Esophagus muscularis mucosa (tissue), 4 donors: ENCODE measurements around the gene KCNQ2. TPM values are rescaled to one million over a fixed set of nuclear protein-coding genes. Genes with fewer than 3 reads are reported as not detected.

ENCODE experiments used
- DNase-seq: peaks from one replicate; pipeline ENCODE4 v3.0.0-alpha.2; 2017; ENCODE audit errors: extremely low spot score
- H3K27ac ChIP-seq, 4 donors: fragments of 200-600 bp; sonication (generic); replicated peaks in 1 of 4; 1 replicate in 3 of 4; 2 replicates in 1 of 4; pipeline ENCODE4 v1.5.1; 2016 to 2019; ENCODE audit warnings: mild to moderate bottlenecking in 1 of 4
- H3K27me3 ChIP-seq, 4 donors: fragments of 200-600 bp; sonication (generic); one replicate each; pipeline versions ENCODE4 v1.5.1 to v1.6.0; 2016 to 2019
- H3K36me3 ChIP-seq, 4 donors: fragments of 200-600 bp; sonication (generic); one replicate each; pipeline ENCODE4 v1.5.1; 2016 to 2019
- H3K4me1 ChIP-seq, 4 donors: fragments of 200-600 bp; sonication (generic); one replicate each; pipeline ENCODE4 v1.5.1; 2016 to 2019
- H3K4me3 ChIP-seq, 4 donors: fragments of 200-600 bp; sonication (generic); 1 replicate in 2 of 4; 2 replicates in 2 of 4; pipeline ENCODE4 v1.5.1; 2016 to 2019; ENCODE audit warnings: mild to moderate bottlenecking in 4 of 4, moderate library complexity in 1 of 4
- H3K9me3 ChIP-seq, 4 donors: fragments of 200-600 bp; sonication (generic); 1 replicate in 3 of 4; 2 replicates in 1 of 4; pipeline ENCODE4 v1.5.1; 2016 to 2019
- CTCF ChIP-seq, 3 experiments: fragments of 200-600 bp in 2 of 3; fragments of 450-650 bp in 1 of 3; sonication (generic) in 2 of 3; IDR thresholded peaks; one replicate each; pipeline ENCODE4 v1.5.1; 2017 to 2019; ENCODE audit warnings: antibody characterized with exemption in 3 of 3, mild to moderate bottlenecking in 2 of 3, moderate library complexity in 1 of 3
- EP300 ChIP-seq: sonication (generic); formaldehyde crosslinking; IDR thresholded peaks from one replicate; pipeline ENCODE4 v1.6.1; 2017; ENCODE audit warnings: antibody characterized with exemption
- POLR2A ChIP-seq: fragments of 450-650 bp; IDR thresholded peaks from one replicate; pipeline ENCODE4 v1.6.1; 2017; ENCODE audit warnings: antibody characterized with exemption, moderate library complexity, mild to moderate bottlenecking, low read depth
- POLR2AphosphoS5 ChIP-seq, 2 donors: sonication (generic); formaldehyde crosslinking; IDR thresholded peaks; one replicate each; pipeline ENCODE4 v1.6.1; 2017; ENCODE audit warnings: antibody characterized with exemption in 2 of 2
- WGBS: methylation state at CpG from one replicate; pipeline ENCODE4 v1.1.5; 2018; 5-methylcytosine and 5-hydroxymethylcytosine counted together
- intact Hi-C: fragments of 100-400 bp; cut with DNase I; formaldehyde crosslinking; loops from one replicate; pipeline ENCODE4 v1.15.1; 2023
- total RNA-seq, 4 donors: library from RNA; depleted of rRNA; stranded (reverse); fragments of >200 nt; gene quantifications; one replicate each; pipeline versions ENCODE4 v1.1.0 to v1.2.1, GENCODE V29; 2016

The KCNQ2 gene
- total RNA-seq, 4 donors from 2014 or later: 0.11 to 1.6 (median 0.50) TPM; not detected in 1

- Histone ChIP-seq H3K4me3 (no peak overlapping the region), H3K4me1 (peaks cover 8 to 13% (median 11%) of the 10 kb centered on the region in 4 donors), H3K36me3 (no peaks in the 10 kb centered on the region), H3K9me3 (no peaks in the 10 kb centered on the region), H3K27me3 (peaks cover 0 to 74% (median 0%) of the 10 kb centered on the region in 4 donors), H3K27ac (no peak overlapping the region)
- TF ChIP-seq CTCF (IDR thresholded peaks at IDR 0.05) (no peak), EP300 (no peak), POLR2AphosphoS5 (IDR thresholded peaks at IDR 0.05) (no peak)
- DNase-seq: no peak
- intact Hi-C loops: no loop called here
- 44% methylated on average over 14 of the region's 28 CpGs for WGBS
Measured at GRCh38 chr20:63351811-63352591, 120.5 kb downstream of the KCNQ2 start.

GRCh38 chr20:63351326-63351700, 121.1 kb downstream of the KCNQ2 start:
- peaks cover 0 to 76% (median 0%) of the 10 kb centered on the region in 4 donors for H3K27me3 ChIP-seq
- H3K4me1 ChIP-seq: peaks cover 8 to 16% (median 13%) of the 10 kb centered on the region in 4 donors
- no peaks in the 10 kb centered on the region for H3K9me3 ChIP-seq
- H3K4me3 ChIP-seq: no peak overlapping the region
- intact Hi-C loops: no loop called here
- WGBS: 97% methylated on average over 10 of the region's 12 CpGs
- H3K36me3 ChIP-seq: no peaks in the 10 kb centered on the region
- DNase-seq: no peak
- TF ChIP-seq CTCF (IDR thresholded peaks at IDR 0.05) (no peak), EP300 (no peak), POLR2AphosphoS5 (IDR thresholded peaks at IDR 0.05) (no peak), POLR2A (no peak)
- H3K27ac ChIP-seq: no peak overlapping the region

- peaks cover 13 to 22% (median 17%) of the 10 kb centered on the region in 4 donors for H3K4me1 ChIP-seq
- WGBS: 86% methylated on average over 46 of the region's 46 CpGs
- TF ChIP-seq POLR2AphosphoS5 (IDR thresholded peaks at IDR 0.05) (no peak), EP300 (no peak), CTCF (IDR thresholded peaks at IDR 0.05) (no peak), POLR2A (no peak)
- intact Hi-C loops: no loop called here
- no peak overlapping the region for H3K4me3 ChIP-seq
- H3K9me3 ChIP-seq: no peaks in the 10 kb centered on the region
- no peak for DNase-seq
- H3K27me3 ChIP-seq: peaks cover 0 to 77% (median 0%) of the 10 kb centered on the region in 4 donors
- H3K27ac ChIP-seq: no peak overlapping the region
- H3K36me3 ChIP-seq: no peaks in the 10 kb centered on the region
Measured at GRCh38 chr20:63350597-63351325, 121.7 kb downstream of the KCNQ2 start.

Other genes with a start within 250 kb of the KCNQ2 start
- gene BIRC7, start 236.8 kb downstream of the KCNQ2 start, total RNA-seq: not detected
- under 1 TPM in 2 of 4 donors, not detected in 2; 0.17 to 0.45 TPM for gene NKAIN4, start 218.2 kb downstream of the KCNQ2 start, total RNA-seq
- gene ARFGAP1, start 199.8 kb downstream of the KCNQ2 start, total RNA-seq: 10 to 100 TPM; 35.8 to 50.9 (median 39.5) TPM
- under 1 TPM in 1 of 4 donors, not detected in 3; 0.32 TPM for gene COL20A1, start 179.5 kb downstream of the KCNQ2 start, total RNA-seq
- gene CHRNA4, start 111.3 kb downstream of the KCNQ2 start, total RNA-seq: not detected
- 10 to 100 TPM in 1 of 4 donors, 1 to 10 TPM in 3; 1.7 to 17.8 (median 7.4) TPM for gene EEF1A2, start 26.4 kb upstream of the KCNQ2 start, total RNA-seq
- gene PPDPF, start 48.1 kb upstream of the KCNQ2 start, total RNA-seq: 100 to 1,000 TPM; 150 to 291 (median 270) TPM
- gene PTK6, start 64.7 kb upstream of the KCNQ2 start, total RNA-seq: 1 to 10 TPM in 1 of 4 donors, under 1 TPM in 3; 0.06 to 1.2 (median 0.23) TPM
- gene SRMS, start 75.1 kb upstream of the KCNQ2 start, total RNA-seq: not detected
- under 1 TPM; 0.23 to 0.83 (median 0.44) TPM for gene FNDC11, start 81.5 kb upstream of the KCNQ2 start, total RNA-seq
- gene HELZ2, start 101.6 kb upstream of the KCNQ2 start, total RNA-seq: 10 to 100 TPM; 19.5 to 36.9 (median 30.3) TPM
- 10 to 100 TPM; 11.1 to 19.1 (median 14.0) TPM for gene GMEB2, start 154.4 kb upstream of the KCNQ2 start, total RNA-seq
- gene STMN3, start 180.8 kb upstream of the KCNQ2 start, total RNA-seq: 10 to 100 TPM; 13.3 to 47.4 (median 28.9) TPM
- gene RTEL1, start 185.7 kb upstream of the KCNQ2 start, total RNA-seq: 10 to 100 TPM in 2 of 4 donors, 1 to 10 TPM in 2; 8.4 to 13.4 (median 9.6) TPM
- gene TNFRSF6B, start 224.0 kb upstream of the KCNQ2 start, total RNA-seq: 10 to 100 TPM in 3 of 4 donors, 1 to 10 TPM in 1; 5.0 to 67.8 (median 26.5) TPM
- 10 to 100 TPM; 34.1 to 46.5 (median 44.6) TPM for gene ARFRP1, start 235.3 kb upstream of the KCNQ2 start, total RNA-seq
- 10 to 100 TPM; 22.5 to 38.9 (median 28.6) TPM for gene ZGPAT, start 235.4 kb upstream of the KCNQ2 start, total RNA-seq